Activated T-cell treated with anti-CD3 and anti-CD28 coated beads, Interleukin-2, amount 50 U/mL, for 72 hours (primary cell): ENCODE data around the gene PCNX3. TPM values are rescaled to one million over a fixed set of nuclear protein-coding genes. Genes with fewer than 3 reads are reported as not detected.
"Not testable (repeated sequence)": the region's sequence is repeated elsewhere in the genome, so short reads cannot be mapped to it uniquely, and the experiment has no call there.

Source experiments
- ATAC-seq, 2 donors: fragments of 150-1000 bp; cut with Tn5 transposase; replicated peaks in 1 of 2; 2 replicates each; pipeline ENCODE4 v1.10.0; 2021; ENCODE audit warnings: moderate library complexity in 2 of 2, mild to moderate bottlenecking in 1 of 2
- DNase-seq, 2 donors: peaks; one replicate each; pipeline ENCODE4 v3.0.0; 2021 to 2022; ENCODE audit warnings: mixed read lengths in 1 of 2
- H3K27ac Mint-ChIP-seq: one replicate; pipeline ENCODE4 v1.8.0; 2022; ENCODE audit warnings: mild to moderate bottlenecking, moderate library complexity, mixed read lengths
- H3K27me3 Mint-ChIP-seq: one replicate; pipeline ENCODE4 v1.8.0; 2022; ENCODE audit warnings: low read depth, mixed read lengths
- H3K36me3 Mint-ChIP-seq, 2 donors: one replicate each; pipeline ENCODE4 v1.8.0; 2022; ENCODE audit warnings: mixed read lengths in 2 of 2, mild to moderate bottlenecking in 1 of 2; ENCODE audit not compliant: insufficient read depth in 2 of 2
- H3K4me1 Mint-ChIP-seq: one replicate; pipeline ENCODE4 v1.8.0; 2022; ENCODE audit warnings: low read depth, mixed read lengths
- H3K4me3 Mint-ChIP-seq, 2 donors: one replicate each; pipeline ENCODE4 v1.8.0; 2022; ENCODE audit warnings: mild to moderate bottlenecking in 2 of 2, mixed read lengths in 2 of 2, moderate library complexity in 2 of 2
- H3K9me3 Mint-ChIP-seq, 2 donors: one replicate each; pipeline ENCODE4 v1.8.0; 2022; ENCODE audit warnings: mixed read lengths in 2 of 2
- total RNA-seq, 2 donors: library from RNA; stranded (reverse); gene quantifications; one replicate each; pipeline ENCODE4 v1.2.3, GENCODE V29; 2022

The PCNX3 gene
- total RNA-seq, 2 donors from 2014 or later: 45.9 TPM

DNA sequence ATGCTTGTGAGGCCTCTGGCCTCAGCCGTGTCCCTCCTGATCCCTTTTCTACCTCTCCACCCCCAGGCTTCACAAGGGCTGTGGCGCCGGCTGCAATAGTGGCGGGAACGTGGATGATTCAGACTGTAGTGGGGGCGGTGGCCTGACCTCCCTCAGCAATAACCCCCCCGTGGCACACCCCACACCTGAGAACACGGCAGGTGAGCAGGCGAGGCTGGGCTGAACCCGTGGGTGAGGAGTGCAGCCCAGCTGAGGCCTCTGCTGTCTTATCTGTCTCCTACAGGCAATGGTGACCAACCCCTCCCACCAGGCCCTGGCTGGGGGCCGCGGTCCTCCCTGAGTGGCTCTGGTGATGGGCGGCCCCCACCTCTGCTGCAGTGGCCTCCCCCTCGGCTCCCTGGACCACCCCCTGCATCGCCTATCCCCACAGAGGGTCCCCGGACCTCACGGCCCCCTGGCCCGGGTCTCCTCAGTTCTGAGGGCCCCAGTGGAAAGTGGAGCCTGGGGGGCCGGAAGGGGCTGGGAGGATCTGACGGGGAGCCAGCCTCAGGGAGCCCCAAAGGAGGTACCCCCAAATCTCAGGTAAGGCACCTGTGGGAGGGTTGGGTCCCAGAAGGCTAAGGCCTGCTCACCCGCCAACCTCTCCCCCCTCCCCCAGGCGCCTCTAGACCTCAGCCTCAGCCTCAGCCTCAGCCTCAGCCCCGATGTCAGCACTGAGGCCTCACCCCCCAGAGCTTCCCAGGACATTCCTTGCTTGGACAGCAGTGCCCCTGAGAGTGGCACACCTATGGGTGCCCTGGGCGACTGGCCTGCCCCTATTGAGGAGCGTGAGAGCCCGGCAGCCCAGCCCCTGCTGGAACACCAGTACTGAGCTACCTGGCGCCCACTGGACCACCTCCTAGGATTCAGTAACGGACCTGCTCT lies 20.8 kb downstream of the PCNX3 start:
- H3K4me1 Mint-ChIP-seq: peaks cover 41% of the 10 kb centered on the region
- no peak overlapping the region for H3K27ac Mint-ChIP-seq
- ATAC-seq (no peak), DNase-seq (no peak)
- no peaks in the 10 kb centered on the region for H3K27me3 Mint-ChIP-seq
- no peaks in the 10 kb centered on the region for H3K9me3 Mint-ChIP-seq
- peak overlapping the region; percentile 45 to 58 for H3K4me3 Mint-ChIP-seq
- peaks cover 0 to 6% of the 10 kb centered on the region in 2 donors for H3K36me3 Mint-ChIP-seq

DNA sequence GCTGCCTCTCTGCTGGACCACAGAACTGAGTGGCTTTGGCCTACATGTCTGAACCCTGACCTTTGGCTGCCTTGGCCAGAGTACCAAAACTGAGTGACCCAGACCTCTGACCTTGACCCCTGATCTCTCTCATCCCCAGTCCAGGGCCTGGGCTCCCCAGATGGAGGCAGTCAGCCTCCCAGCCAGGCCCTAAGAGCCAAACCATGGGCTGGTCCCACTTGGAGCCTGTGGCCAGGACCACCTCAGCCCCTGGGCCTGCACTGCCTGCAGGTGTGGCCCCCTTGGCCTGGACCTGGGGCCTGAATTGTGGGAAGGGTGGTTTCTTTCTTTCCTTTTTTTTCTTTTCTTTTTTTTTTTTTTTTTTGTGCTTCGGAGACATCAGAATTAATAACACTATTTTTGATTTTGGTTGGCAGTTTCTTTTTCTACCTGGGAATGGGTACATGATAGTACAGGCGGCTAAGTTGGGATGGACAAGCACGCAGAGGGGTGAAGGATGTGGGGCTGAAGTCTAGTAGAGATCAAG lies 21.5 kb downstream of the PCNX3 start:
- Mint-ChIP-seq H3K4me1 (peaks cover 48% of the 10 kb centered on the region), H3K27ac (peak overlapping the region; percentile 93)
- no peak for DNase-seq

GRCh38 chr11:65637794-65638419 lies 22.3 kb downstream of the PCNX3 start, which contains the start of gene SIPA1:
Gene SIPA1, plus strand, starts transcription at chr11:65638101. Its CDS starts 2,821 bp downstream, at chr11:65640922.
- Mint-ChIP-seq H3K27me3 (no peaks in the 10 kb centered on the region), H3K36me3 (peaks cover 3 to 6% of the 10 kb centered on the region in 2 donors), H3K4me1 (peaks cover 49% of the 10 kb centered on the region), H3K27ac (peak within 1 kb of the TSS; percentile 94), H3K4me3 (peak within 1 kb of the TSS; percentile 96 to 97), H3K9me3 (no peaks in the 10 kb centered on the region)
- DNase-seq (peak; percentile 78 to 90), ATAC-seq (peak; percentile 73 to 76)

More for the DNA sequence above, 21.5 kb downstream of the PCNX3 start:
- no peak for ATAC-seq
- Mint-ChIP-seq H3K27me3 (no peaks in the 10 kb centered on the region), H3K9me3 (no peaks in the 10 kb centered on the region), H3K4me3 (peak overlapping the region; percentile 96 to 97), H3K36me3 (peaks cover 3 to 6% of the 10 kb centered on the region in 2 donors)

GRCh38 chr11:65639228-65639597 lies 23.6 kb downstream of the PCNX3 start:
- Mint-ChIP-seq H3K4me3 (peak overlapping the region; percentile 96 to 97), H3K27ac (peak overlapping the region; percentile 87), H3K4me1 (peaks cover 57% of the 10 kb centered on the region)
- not testable (repeated sequence) for H3K27me3 Mint-ChIP-seq, H3K36me3 Mint-ChIP-seq, ATAC-seq, H3K9me3 Mint-ChIP-seq, DNase-seq

GRCh38 chr11:65639623-65640482 lies 24.3 kb downstream of the PCNX3 start:
- peak; percentile 41 to 61 for DNase-seq
- Mint-ChIP-seq H3K9me3 (no peaks in the 10 kb centered on the region), H3K4me1 (peaks cover 61% of the 10 kb centered on the region), H3K4me3 (peak overlapping the region; percentile 96 to 97), H3K27ac (peak overlapping the region; percentile 92), H3K36me3 (peaks cover 8 to 9% of the 10 kb centered on the region in 2 donors), H3K27me3 (no peaks in the 10 kb centered on the region)
- ATAC-seq: peak; percentile 7 to 29

GRCh38 chr11:65640483-65641296 lies 25.1 kb downstream of the PCNX3 start:
- peak overlapping the region; percentile 96 to 97 for H3K4me3 Mint-ChIP-seq
- H3K27me3 Mint-ChIP-seq: no peaks in the 10 kb centered on the region
- DNase-seq (peak; percentile 38 to 48), ATAC-seq (peak in 1 of 2 donors; percentile 18)
- peaks cover 61% of the 10 kb centered on the region for H3K4me1 Mint-ChIP-seq
- H3K9me3 Mint-ChIP-seq: no peaks in the 10 kb centered on the region
- H3K27ac Mint-ChIP-seq: peak overlapping the region; percentile 92
- H3K36me3 Mint-ChIP-seq: peaks cover 8 to 9% of the 10 kb centered on the region in 2 donors

DNA sequence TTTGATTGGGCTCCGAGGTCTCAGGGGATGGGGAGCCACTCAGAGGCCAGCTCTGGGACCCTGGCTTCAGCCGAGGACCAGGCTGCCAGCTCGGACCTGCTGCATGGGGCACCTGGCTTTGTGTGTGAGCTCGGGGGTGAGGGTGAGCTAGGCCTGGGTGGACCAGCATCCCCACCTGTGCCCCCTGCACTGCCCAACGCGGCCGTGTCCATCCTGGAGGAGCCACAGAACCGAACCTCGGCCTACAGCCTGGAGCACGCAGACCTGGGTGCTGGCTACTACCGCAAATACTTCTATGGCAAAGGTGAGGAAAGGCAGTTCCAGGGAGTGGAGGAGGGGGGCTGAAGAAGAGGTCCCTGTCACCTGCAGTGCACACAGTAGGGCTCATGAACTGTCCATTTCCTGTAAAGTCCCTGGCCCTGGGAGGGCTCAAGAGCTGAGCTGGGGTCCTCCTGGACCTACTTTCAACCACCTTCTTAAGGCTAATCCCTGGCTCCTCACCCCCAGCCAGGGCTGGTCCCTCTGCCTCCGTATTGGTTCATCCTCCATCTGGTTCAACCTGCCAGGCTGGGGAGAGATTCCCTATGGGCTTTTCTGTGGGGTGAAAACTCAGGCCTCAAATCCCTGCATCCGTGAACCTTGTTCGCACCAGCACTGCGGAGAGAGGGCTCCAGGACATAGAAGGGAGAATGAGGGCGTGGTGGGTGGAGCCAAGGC lies 25.9 kb downstream of the PCNX3 start:
- peak overlapping the region; percentile 19 for H3K27ac Mint-ChIP-seq
- DNase-seq (no peak), ATAC-seq (no peak)
- no peaks in the 10 kb centered on the region for H3K9me3 Mint-ChIP-seq
- H3K27me3 Mint-ChIP-seq: no peaks in the 10 kb centered on the region
- peaks cover 61% of the 10 kb centered on the region for H3K4me1 Mint-ChIP-seq
- peak overlapping the region; percentile 79 to 97 for H3K4me3 Mint-ChIP-seq
- H3K36me3 Mint-ChIP-seq: peaks cover 8 to 9% of the 10 kb centered on the region in 2 donors

- DNase-seq: peak in 1 of 2 donors; percentile 32
- Mint-ChIP-seq H3K9me3 (no peaks in the 10 kb centered on the region), H3K4me1 (peaks cover 56% of the 10 kb centered on the region), H3K4me3 (peak overlapping the region; percentile 79 to 97), H3K27ac (peak overlapping the region; percentile 19), H3K36me3 (peaks cover 5 to 9% of the 10 kb centered on the region in 2 donors), H3K27me3 (no peaks in the 10 kb centered on the region)
- no peak for ATAC-seq
Observed at GRCh38 chr11:65642014-65642671, 26.6 kb downstream of the PCNX3 start.

GRCh38 chr11:65643971-65644370 lies 28.4 kb downstream of the PCNX3 start:
- peak in 1 of 2 donors; percentile 34 for DNase-seq
- peak; percentile 14 to 15 for ATAC-seq
- Mint-ChIP-seq H3K27ac (peak overlapping the region; percentile 41), H3K36me3 (peaks cover 3 to 16% of the 10 kb centered on the region in 2 donors), H3K4me3 (no peak overlapping the region), H3K27me3 (no peaks in the 10 kb centered on the region), H3K9me3 (no peaks in the 10 kb centered on the region), H3K4me1 (peaks cover 45% of the 10 kb centered on the region)

DNA sequence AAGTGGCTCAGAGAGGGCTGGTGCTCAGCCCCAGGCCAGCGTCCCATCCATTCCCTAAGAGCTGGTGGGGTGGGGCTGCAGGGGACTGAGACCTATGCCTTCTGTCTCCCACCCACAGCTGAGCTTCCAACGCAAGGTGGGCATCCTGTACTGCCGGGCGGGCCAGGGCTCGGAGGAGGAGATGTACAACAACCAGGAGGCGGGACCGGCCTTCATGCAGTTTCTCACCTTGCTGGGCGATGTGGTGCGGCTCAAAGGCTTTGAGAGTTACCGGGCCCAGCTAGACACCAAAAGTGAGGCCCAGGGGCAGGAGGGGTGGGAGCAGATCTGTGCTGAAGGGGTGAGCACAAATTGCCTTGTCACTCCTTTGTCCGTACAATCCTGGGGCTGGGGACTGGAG lies 29.3 kb downstream of the PCNX3 start:
- no peak overlapping the region for H3K27ac Mint-ChIP-seq
- peaks cover 3 to 16% of the 10 kb centered on the region in 2 donors for H3K36me3 Mint-ChIP-seq

DNA sequence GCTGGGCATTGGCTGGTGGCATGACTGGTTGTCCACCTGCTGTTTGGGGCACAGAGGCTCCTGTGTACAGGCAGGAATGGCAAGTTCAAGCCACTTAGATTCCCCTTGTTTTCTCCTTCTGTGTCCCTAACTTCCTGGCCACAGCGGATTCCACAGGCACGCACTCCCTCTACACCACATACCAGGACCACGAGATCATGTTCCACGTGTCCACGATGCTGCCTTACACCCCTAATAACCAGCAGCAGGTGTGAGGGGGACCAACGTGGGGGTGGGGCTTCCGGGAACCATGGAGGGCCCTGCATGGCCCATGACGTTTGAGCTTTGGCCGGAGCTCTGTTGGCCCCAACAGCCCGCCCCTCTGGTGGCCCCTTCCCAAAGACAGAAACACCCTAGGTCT lies 30.1 kb downstream of the PCNX3 start:
- Mint-ChIP-seq H3K9me3 (no peaks in the 10 kb centered on the region), H3K27me3 (no peaks in the 10 kb centered on the region), H3K4me1 (peaks cover 29% of the 10 kb centered on the region), H3K27ac (peak overlapping the region; percentile 19), H3K36me3 (peaks cover 3 to 17% of the 10 kb centered on the region in 2 donors), H3K4me3 (no peak overlapping the region)
- no peak for DNase-seq
- ATAC-seq: no peak

More for the DNA sequence above, 29.3 kb downstream of the PCNX3 start:
- no peaks in the 10 kb centered on the region for H3K27me3 Mint-ChIP-seq
- no peak overlapping the region for H3K4me3 Mint-ChIP-seq
- peaks cover 36% of the 10 kb centered on the region for H3K4me1 Mint-ChIP-seq
- no peaks in the 10 kb centered on the region for H3K9me3 Mint-ChIP-seq
- ATAC-seq (no peak), DNase-seq (no peak)
